Activated CD8-positive, alpha-beta memory T cell treated with anti-CD3 and anti-CD28 coated beads for 4 hours (primary cell): ENCODE measurements around the gene PRKAA1.
A peak's percentile ranks its signal among the peaks of the same experiment; 100 is the strongest.

ENCODE experiments used
- DNase-seq, 2 donors: peaks; one replicate each; pipeline ENCODE4 v3.0.0-alpha.2; 2020; ENCODE audit warnings: low read depth in 2 of 2

Gene PRKAA1

GRCh38 chr5:40780199-40780598 lies 18.0 kb downstream of the PRKAA1 start:
- no peak for DNase-seq

GRCh38 chr5:40779561-40779960 lies 18.6 kb downstream of the PRKAA1 start:
- DNase-seq, result no peak

GRCh38 chr5:40778133-40778532 lies 20.0 kb downstream of the PRKAA1 start:
- no peak for DNase-seq

GRCh38 chr5:40776658-40776977 lies 21.6 kb downstream of the PRKAA1 start:
- no peak for DNase-seq

- DNase-seq, result no peak
Observed at GRCh38 chr5:40775846-40776657, 22.1 kb downstream of the PRKAA1 start.

GRCh38 chr5:40775085-40775845 lies 22.9 kb downstream of the PRKAA1 start:
- DNase-seq, result no peak

GRCh38 chr5:40774623-40775022 lies 23.6 kb downstream of the PRKAA1 start:
- DNase-seq, result no peak

GRCh38 chr5:40770764-40771163 lies 27.4 kb downstream of the PRKAA1 start:
- DNase-seq, result no peak

- no peak for DNase-seq
Observed at GRCh38 chr5:40762705-40763104, 35.5 kb downstream of the PRKAA1 start.

- DNase-seq, result no peak
Observed at GRCh38 chr5:40757400-40757799, 40.8 kb downstream of the PRKAA1 start.

- DNase-seq, result peak; percentile 85 to 91
Observed at GRCh38 chr5:40755407-40756365, 42.5 kb downstream of the PRKAA1 start, which contains the start of gene TTC33. TSS of gene TTC33 (minus strand) at chr5:40755961. CDS start at chr5:40747018, 8,943 bp downstream.

GRCh38 chr5:40755093-40755406 lies 43.1 kb downstream of the PRKAA1 start:
- peak; percentile 35 to 44 for DNase-seq

- DNase-seq, result no peak
Observed at GRCh38 chr5:40754381-40755092, 43.6 kb downstream of the PRKAA1 start.

GRCh38 chr5:40746703-40747102 lies 51.5 kb downstream of the PRKAA1 start:
- DNase-seq, result no peak

- DNase-seq, result no peak
Observed at GRCh38 chr5:40743771-40744170, 54.4 kb downstream of the PRKAA1 start.

GRCh38 chr5:40738502-40738901 lies 59.7 kb downstream of the PRKAA1 start:
- DNase-seq, result no peak

GRCh38 chr5:40736103-40736875 lies 61.9 kb downstream of the PRKAA1 start:
- DNase-seq, result no peak

GRCh38 chr5:40735609-40736008 lies 62.6 kb downstream of the PRKAA1 start:
- DNase-seq, result no peak

GRCh38 chr5:40734986-40735385 lies 63.2 kb downstream of the PRKAA1 start:
- DNase-seq, result no peak

GRCh38 chr5:40733879-40734563 lies 64.2 kb downstream of the PRKAA1 start:
- DNase-seq, result no peak
